A673 (cell line): ENCODE data around the gene NDUFA11.
"Not testable (repeated sequence)": the region's sequence is repeated elsewhere in the genome, so short reads cannot be mapped to it uniquely, and the experiment has no call there.

Experiments used
- EZH2 ChIP-seq: fragments of 200-600 bp; sonication (generic); IDR thresholded peaks from 2 replicates; pipeline ENCODE4 v1.6.1; 2017; ENCODE audit warnings: borderline replicate concordance, low read depth, mild to moderate bottlenecking, mixed read lengths, antibody characterized with exemption, low read length; ENCODE audit not compliant: poor library complexity, severe bottlenecking
- TF ChIP-seq, protein P1 (sequence below): fragments of 300-800, 200-600 bp; sonication (generic); conservative IDR thresholded peaks from 2 replicates; pipeline ENCODE4 v1.5.1; 2017; ENCODE audit warnings: low read depth, mild to moderate bottlenecking, antibody characterized with exemption, low read length, moderate library complexity, mixed read lengths

DNA sequence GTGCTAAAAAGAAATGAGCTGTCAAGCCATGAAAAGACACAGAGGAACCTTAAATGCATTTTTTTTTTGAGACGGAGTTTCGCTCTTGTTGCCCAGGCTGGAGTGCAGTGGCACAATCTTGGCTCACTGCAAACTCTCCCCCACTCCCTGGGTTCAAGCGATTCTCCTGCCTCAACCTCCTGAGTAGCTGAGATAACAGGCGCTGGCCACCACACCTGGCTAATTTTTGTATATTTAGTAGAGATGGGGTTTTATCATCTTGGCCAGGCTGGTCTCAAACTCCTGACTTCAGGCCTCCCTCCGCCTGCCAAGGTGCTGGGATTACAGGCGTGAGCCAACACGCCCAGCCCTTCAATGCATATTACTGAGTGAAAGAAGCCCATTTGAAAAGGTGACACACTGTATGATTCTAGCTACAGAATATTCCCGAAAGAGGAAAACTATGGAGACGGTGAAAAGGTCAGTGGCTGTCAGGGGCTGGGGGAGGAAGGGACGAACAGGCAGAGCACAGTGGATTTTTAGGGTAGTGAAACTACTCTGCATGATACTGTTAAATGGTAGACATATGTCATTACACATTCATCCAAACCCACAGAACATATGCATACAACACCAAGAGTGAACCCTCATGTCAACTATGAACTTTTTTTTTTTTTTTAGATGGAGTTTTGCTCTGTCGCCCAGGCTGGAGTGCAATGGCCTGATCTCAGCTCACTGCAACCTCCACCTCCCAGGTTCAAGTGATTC is 19.4 kb downstream of the NDUFA11 start:
- TF ChIP-seq, protein P1, sequence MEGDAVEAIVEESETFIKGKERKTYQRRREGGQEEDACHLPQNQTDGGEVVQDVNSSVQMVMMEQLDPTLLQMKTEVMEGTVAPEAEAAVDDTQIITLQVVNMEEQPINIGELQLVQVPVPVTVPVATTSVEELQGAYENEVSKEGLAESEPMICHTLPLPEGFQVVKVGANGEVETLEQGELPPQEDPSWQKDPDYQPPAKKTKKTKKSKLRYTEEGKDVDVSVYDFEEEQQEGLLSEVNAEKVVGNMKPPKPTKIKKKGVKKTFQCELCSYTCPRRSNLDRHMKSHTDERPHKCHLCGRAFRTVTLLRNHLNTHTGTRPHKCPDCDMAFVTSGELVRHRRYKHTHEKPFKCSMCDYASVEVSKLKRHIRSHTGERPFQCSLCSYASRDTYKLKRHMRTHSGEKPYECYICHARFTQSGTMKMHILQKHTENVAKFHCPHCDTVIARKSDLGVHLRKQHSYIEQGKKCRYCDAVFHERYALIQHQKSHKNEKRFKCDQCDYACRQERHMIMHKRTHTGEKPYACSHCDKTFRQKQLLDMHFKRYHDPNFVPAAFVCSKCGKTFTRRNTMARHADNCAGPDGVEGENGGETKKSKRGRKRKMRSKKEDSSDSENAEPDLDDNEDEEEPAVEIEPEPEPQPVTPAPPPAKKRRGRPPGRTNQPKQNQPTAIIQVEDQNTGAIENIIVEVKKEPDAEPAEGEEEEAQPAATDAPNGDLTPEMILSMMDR = not testable (repeated sequence)
- TF ChIP-seq EZH2 = not testable (repeated sequence)
